ENCODE results near the gene ZNF620.

Gene ZNF620

GRCh38 chr3:40476478-40477470 is 29.1 kb upstream of the ZNF620 start, which contains the start of gene ZNF619 (continued):
- TF ChIP-seq ZBTB10 (tag by site-specific recombination; IDR thresholded peaks at IDR 0.05) (no peak), GLIS1 (tag by site-specific recombination; IDR thresholded peaks at IDR 0.05) (no peak), ZBTB20 (tag by site-specific recombination; IDR thresholded peaks at IDR 0.05) (peak; percentile 63; the same call in 1 of the 2 replicates), ZNF510 (tag by site-specific recombination; IDR thresholded peaks at IDR 0.05; ENCODE audit: insufficient replicate concordance) (no peak), EGR2 (tag by site-specific recombination; IDR thresholded peaks at IDR 0.05; ENCODE audit: low read depth) (no peak), ZNF391 (tag by site-specific recombination; IDR thresholded peaks at IDR 0.05; ENCODE audit: borderline replicate concordance, low read depth) (no peak), ZNF449 (tag by site-specific recombination; IDR thresholded peaks at IDR 0.05) (no peak), ZNF777 (tag by site-specific recombination; IDR thresholded peaks at IDR 0.05; ENCODE audit: borderline replicate concordance) (no peak), ZNF324 (tag by site-specific recombination; IDR thresholded peaks at IDR 0.05) (no peak), ZNF600 (tag by site-specific recombination; IDR thresholded peaks at IDR 0.05) (peak; percentile 54), ZNF610 (tag by site-specific recombination; IDR thresholded peaks at IDR 0.05; ENCODE audit: borderline replicate concordance) (no peak), ZNF266 (tag by site-specific recombination; IDR thresholded peaks at IDR 0.05; ENCODE audit: low read depth) (no peak), ZNF791 (tag by site-specific recombination; IDR thresholded peaks at IDR 0.05) (no peak), HOXC10 (CRISPR knock-in tag; IDR thresholded peaks at IDR 0.05) (no peak), ZEB2 (tag by site-specific recombination; IDR thresholded peaks at IDR 0.05) (peak; percentile 31; the same call in 1 of the 2 replicates), ZNF23 (tag by site-specific recombination; IDR thresholded peaks at IDR 0.05; ENCODE audit: borderline replicate concordance) (no peak), ZBTB11 (tag by site-specific recombination; conservative IDR thresholded peaks at IDR 0.05; ENCODE audit: low read depth) (peak; percentile 87), ZBTB17 (tag by site-specific recombination; IDR thresholded peaks at IDR 0.05) (peak; percentile 33; the same call in 1 of the 2 replicates), ZNF76 (tag by site-specific recombination; IDR thresholded peaks at IDR 0.05; ENCODE audit: borderline replicate concordance, low read depth) (peak; percentile 48; the same call in 1 of the 2 replicates), ZNF280C (tag by site-specific recombination; IDR thresholded peaks at IDR 0.05) (no peak), ZNF843 (tag by site-specific recombination; IDR thresholded peaks at IDR 0.05) (no peak), ZNF701 (tag by site-specific recombination; IDR thresholded peaks at IDR 0.05) (no peak), ZNF514 (tag by site-specific recombination; IDR thresholded peaks at IDR 0.05) (no peak), ZNF202 (tag by site-specific recombination; IDR thresholded peaks at IDR 0.05; ENCODE audit: borderline replicate concordance) (no peak), ZNF335 (tag by site-specific recombination; conservative IDR thresholded peaks at IDR 0.05) (peak; percentile 88), ZNF560 (tag by site-specific recombination; IDR thresholded peaks at IDR 0.05; ENCODE audit: borderline replicate concordance) (no peak), BCL6B (tag by site-specific recombination; IDR thresholded peaks at IDR 0.05) (no peak), ZNF792 (tag by site-specific recombination; IDR thresholded peaks at IDR 0.05) (no peak)

All from HEK293 (cell line).